Frontal cortex (tissue), 4 donors: ENCODE results near the gene TMEM266. TPM values are rescaled to one million over a fixed set of nuclear protein-coding genes. Genes with fewer than 3 reads are reported as not detected.
"Not testable (repeated sequence)": the region's sequence is repeated elsewhere in the genome, so short reads cannot be mapped to it uniquely, and the experiment has no call there.

Experiments
- DNase-seq, 2 donors: peaks; one replicate each; pipeline ENCODE4 v3.0.0; 2012; ENCODE audit warnings: low spot score in 2 of 2
- FAIRE-seq: peaks from 2 replicates; lab custom pipeline; 2012; peaks lifted over from hg19 to GRCh38; lab: Jason Lieb, UNC
- total RNA-seq: library from RNA; depleted of rRNA; stranded (reverse); fragments of >200 nt; gene quantifications from one replicate; pipeline ENCODE4 v1.2.3, GENCODE V29; 2014
- donor health status: control.
- donor health status: control.
- donor health status: control.

Gene TMEM266
- total RNA-seq = 4.5 TPM

DNA sequence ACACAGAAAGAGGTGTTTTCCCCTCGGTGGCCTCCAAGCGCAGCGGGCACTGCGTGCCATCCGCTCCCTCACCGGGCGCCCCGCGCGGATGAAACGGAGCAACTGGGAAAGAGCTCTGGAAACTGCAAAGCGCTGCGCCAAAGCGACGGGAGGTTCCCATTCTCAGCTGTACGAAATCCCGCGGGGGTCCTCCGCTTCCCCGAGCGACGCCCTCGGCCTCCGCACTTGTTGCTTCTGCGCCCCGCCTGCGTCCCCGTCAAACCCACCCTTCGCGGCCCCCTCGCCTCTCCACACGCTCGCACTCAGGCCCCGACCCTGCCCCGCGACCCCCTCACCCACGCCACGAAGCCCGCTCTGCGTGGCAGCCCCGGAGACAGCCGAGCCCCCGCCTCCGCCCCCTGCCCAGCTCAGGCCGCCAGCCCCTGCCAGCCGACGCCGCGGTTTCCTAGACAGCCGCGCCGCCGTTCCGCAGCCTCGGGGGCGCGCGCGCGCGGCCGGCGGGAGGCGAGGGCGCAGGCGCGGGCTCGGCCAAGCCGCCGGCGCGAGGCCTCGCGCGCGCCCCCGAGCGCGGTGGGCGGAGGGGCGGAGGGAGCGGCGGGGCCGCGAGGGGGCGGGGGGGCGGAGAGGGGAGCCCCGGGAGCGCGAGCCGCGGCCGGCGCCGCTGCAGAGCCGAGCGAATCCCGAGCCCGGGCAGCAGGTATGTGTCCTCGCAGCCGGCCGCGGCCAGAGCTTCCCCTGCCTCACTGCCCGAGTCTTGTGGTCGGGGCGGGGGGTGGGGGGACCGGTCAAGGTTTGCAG, at the start of gene TMEM266:
TMEM266 (plus strand) TSS at position 666 of the 798 bp plus-strand sequence. CDS start 74,279 bp downstream, outside the sequence.
- DNase-seq (peak; percentile 79), FAIRE-seq (no peak)

DNA sequence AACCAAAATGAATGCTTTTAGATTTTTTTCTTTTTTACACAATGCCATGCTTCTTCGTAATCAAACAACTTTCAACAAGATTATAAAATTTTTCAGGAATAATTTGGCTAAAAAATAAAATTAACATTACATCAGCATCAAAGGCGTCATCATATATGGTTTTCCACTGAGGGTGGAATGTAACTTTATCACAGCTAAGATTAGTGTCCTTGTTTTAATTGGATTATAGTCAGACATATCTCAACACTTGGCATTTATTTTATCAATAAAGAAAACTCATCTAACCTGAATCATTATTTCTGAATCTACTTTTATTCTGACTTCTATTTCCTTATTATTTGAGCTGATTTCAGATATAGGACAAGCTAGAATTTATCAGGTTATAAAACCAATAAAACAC, 49.2 kb upstream of the TMEM266 start:
- no peak for FAIRE-seq
- no peak for DNase-seq

- DNase-seq = no peak
- no peak for FAIRE-seq
Observed at GRCh38 chr15:76011627-76012551, 47.9 kb upstream of the TMEM266 start, which contains the start of gene NRG4. TSS of gene NRG4 (minus strand) at chr15:76012424. CDS start at chr15:76011230, 1,194 bp downstream.

DNA sequence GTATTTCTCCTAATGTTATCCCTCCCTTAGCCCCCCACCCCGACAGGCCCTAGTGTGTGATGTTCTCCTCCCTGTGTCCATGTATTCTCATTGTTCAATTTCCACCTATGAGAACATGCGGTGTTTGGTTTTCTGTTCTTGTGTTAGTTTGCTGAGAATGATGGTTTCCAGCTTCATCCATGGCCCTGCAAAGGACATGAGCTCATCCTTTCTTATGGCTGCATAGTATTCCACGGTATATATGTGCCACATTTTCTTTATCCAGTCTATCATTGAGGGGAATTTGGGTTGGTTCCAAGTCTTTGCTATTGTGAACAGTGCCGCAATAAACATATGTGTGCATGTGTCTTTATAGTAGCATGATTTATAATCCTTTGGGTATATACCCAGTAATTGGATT, 46.3 kb upstream of the TMEM266 start:
- not testable (repeated sequence) for DNase-seq, FAIRE-seq

GRCh38 chr15:76024021-76024768, 35.6 kb upstream of the TMEM266 start:
- FAIRE-seq (no peak), DNase-seq (no peak)

DNA sequence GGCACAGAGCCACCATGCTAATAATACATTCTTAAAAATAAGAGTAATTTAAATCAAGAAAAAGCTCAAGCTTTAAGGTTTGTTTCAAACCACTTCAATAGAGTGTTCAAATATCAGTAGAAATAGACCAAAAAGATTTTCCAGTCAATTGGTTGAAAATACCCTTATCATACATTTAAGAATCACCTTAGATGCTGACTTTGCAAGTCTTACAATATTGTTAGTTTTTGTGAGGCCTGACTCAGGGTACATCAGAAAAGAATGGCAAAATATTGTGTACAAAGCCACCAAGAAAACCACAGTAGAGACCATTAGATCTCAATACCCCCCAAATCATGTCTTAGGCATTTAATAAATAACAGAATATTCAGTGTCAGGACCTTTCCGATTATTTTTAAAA, 27.7 kb upstream of the TMEM266 start:
- no peak for DNase-seq
- FAIRE-seq = no peak

DNA sequence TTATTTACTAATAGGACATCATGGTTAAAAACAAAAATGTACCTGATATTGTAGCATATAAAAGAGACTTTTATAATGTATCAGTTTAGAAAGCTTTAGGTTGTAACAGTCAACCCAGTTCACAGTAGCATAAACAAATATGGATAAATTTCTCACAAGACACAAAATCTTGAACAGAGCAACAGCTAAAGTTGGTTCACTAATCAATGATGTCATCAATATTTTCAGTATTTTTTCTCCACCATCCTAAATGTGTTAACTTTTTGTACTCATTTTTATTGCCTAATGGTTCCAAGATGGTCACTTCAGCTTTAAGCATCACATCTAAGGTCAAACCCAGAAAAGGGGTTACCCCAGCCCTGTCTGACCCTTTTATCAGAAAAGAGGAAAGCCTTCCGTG, 26.3 kb upstream of the TMEM266 start:
- no peak for FAIRE-seq
- no peak for DNase-seq

GRCh38 chr15:76034111-76034510, 25.7 kb upstream of the TMEM266 start:
- DNase-seq (no peak), FAIRE-seq (no peak)

DNA sequence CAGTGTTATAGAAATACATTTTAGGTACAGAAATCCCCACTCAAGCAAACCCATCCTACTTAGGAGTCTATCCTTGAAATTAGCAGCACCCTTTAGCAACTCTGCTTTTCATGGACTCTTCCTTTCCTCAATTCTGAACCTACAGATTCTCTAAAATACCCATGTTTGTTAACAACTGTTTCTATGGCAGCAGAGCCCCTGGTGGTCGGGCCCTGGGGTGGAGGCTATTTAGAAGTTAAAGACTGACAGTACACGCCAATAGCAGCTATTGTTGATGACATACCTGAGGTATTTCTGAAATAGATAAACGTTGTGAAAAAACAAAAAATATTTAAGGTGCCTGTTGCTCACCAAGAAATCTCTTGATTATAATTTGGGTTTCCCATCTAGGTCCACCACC, 24.2 kb upstream of the TMEM266 start:
- FAIRE-seq (no peak), DNase-seq (no peak)

GRCh38 chr15:76038512-76038911, 21.3 kb upstream of the TMEM266 start:
- DNase-seq = no peak
- no peak for FAIRE-seq

DNA sequence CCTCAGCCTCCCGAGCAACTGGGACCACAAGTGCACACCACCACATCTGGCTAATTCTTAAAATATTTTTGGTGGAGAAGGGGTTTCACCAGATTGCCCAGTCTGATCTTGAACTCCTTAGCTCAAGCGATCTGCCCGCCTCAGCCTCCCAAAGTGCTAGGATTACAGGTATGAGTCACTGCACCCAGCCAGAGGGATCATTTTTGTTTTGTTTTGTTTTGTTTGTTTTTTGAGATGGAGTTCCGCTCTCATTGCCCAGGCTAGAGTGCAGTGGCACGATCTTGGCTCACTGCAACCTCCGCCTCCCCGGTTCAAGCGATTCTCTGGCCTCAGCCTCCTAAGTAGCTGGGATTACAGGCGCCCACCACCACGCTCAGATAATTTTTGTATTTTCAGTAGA, 5.6 kb upstream of the TMEM266 start:
- FAIRE-seq, DNase-seq: not testable (repeated sequence)

DNA sequence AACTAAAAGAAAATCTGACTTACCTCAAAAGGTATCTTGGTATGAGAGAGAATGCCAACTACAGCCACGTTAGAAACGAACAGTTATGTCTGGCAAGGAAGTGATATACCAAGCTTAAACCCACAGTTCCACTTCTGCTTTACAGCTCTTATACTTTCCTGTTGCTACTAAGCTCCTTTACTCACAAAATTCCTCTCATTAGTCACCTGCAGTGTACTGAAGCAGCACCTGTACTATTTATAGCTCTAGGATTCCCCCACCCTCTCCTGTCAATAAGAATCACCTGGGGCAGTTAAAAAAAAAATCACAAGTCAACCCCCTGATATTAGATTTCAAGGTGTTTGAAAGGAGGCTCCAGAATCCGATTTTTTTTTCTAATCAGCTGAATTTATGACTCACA, 2.9 kb upstream of the TMEM266 start:
- FAIRE-seq = no peak
- no peak for DNase-seq

DNA sequence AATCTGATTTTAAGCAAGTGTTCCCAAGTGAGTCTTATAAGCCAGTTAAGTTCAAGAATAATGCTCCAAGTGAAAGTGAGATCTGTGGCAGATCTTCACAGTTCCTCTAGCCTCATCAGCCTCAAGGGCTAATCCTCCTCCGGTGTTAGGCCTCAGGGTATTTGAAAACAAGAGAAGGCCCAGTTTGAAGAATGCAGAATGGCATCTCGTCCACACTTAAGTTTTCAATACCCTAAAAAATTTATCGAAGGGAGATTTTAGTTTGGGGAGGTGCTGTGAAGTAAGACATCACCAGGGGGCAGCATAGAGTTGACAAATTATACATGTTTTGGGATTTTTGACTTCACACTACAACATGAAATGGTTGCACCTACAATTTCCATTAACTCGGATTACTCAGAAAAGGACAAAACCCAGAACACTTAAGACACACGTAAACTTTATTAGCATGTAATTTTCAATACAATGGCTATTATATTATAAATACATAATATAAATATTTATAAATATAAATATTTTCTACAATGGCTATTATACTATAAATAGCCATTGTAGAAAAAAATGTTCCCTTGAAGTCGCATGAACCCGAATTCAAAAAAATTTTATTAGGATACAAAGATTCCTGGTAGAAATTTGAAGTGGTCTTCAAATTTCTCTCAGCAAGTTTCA, 2.3 kb upstream of the TMEM266 start:
- DNase-seq = peak; percentile 33 to 42
- peak; percentile 31 for FAIRE-seq

GRCh38 chr15:76058714-76059319, 968 bp upstream of the TMEM266 start:
- FAIRE-seq (no peak), DNase-seq (no peak)

GRCh38 chr15:76060118-76060989, 569 bp downstream of the TMEM266 start:
- DNase-seq (no peak), FAIRE-seq (no peak)

DNA sequence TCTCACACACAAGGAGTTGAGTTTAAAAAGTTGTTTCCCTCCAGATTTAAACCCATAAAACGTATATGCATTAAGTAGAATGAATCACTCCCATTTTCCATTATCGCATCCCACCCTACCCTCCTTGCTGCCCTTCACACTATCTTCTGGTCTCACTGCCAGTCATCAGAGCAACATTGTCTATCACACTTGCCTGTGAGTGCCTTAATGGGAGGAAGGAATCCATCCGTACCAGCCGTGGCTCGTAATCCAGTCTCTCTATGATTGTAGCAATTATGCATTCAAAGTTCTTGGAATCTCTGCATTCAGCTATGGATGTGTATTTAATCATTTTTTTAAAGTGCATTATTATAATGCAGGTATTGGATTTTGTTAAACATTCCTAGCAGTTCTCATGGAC, 1.9 kb downstream of the TMEM266 start:
- DNase-seq (no peak), FAIRE-seq (no peak)

- DNase-seq = no peak
- FAIRE-seq = no peak
Observed at GRCh38 chr15:76062286-76062685, 2.5 kb downstream of the TMEM266 start.

- no peak for DNase-seq
Observed at GRCh38 chr15:76064375-76064774, 4.6 kb downstream of the TMEM266 start.

More at GRCh38 chr15:76064375-76064774, 4.6 kb downstream of the TMEM266 start:
- no peak for FAIRE-seq
